ENCODE data around the gene SAMD4A.

Gene SAMD4A

GRCh38 chr14:54633076-54633475 lies 66.1 kb downstream of the SAMD4A start:
- DNase-seq = no peak

- DNase-seq = no peak
Observed at GRCh38 chr14:54637270-54638134, 70.6 kb downstream of the SAMD4A start.

GRCh38 chr14:54638135-54638446 lies 71.2 kb downstream of the SAMD4A start:
- DNase-seq = no peak

- DNase-seq = no peak
Observed at GRCh38 chr14:54639611-54640010, 72.7 kb downstream of the SAMD4A start.

GRCh38 chr14:54640506-54640905 lies 73.6 kb downstream of the SAMD4A start:
- no peak for DNase-seq

GRCh38 chr14:54642121-54642520 lies 75.2 kb downstream of the SAMD4A start:
- no peak for DNase-seq

GRCh38 chr14:54642801-54643695 lies 76.1 kb downstream of the SAMD4A start:
- DNase-seq = no peak

GRCh38 chr14:54643696-54644176 lies 76.8 kb downstream of the SAMD4A start:
- no peak for DNase-seq

- no peak for DNase-seq
Observed at GRCh38 chr14:54645639-54646038, 78.7 kb downstream of the SAMD4A start.

GRCh38 chr14:54646626-54647025 lies 79.7 kb downstream of the SAMD4A start:
- no peak for DNase-seq

- no peak for DNase-seq
Observed at GRCh38 chr14:54647378-54647777, 80.5 kb downstream of the SAMD4A start.

GRCh38 chr14:54649056-54649455 lies 82.1 kb downstream of the SAMD4A start:
- DNase-seq = no peak

GRCh38 chr14:54650331-54650958 lies 83.5 kb downstream of the SAMD4A start:
- no peak for DNase-seq

- no peak for DNase-seq
Observed at GRCh38 chr14:54650959-54651351, 84.0 kb downstream of the SAMD4A start.

GRCh38 chr14:54651649-54652048 lies 84.7 kb downstream of the SAMD4A start:
- no peak for DNase-seq

- DNase-seq = peak; percentile 84
Observed at GRCh38 chr14:54652188-54652587, 85.3 kb downstream of the SAMD4A start.

GRCh38 chr14:54652605-54653052 lies 85.7 kb downstream of the SAMD4A start:
- peak; percentile 63 for DNase-seq

GRCh38 chr14:54653712-54654469 lies 87.0 kb downstream of the SAMD4A start:
- DNase-seq = no peak

GRCh38 chr14:54654605-54655004 lies 87.7 kb downstream of the SAMD4A start:
- no peak for DNase-seq

GRCh38 chr14:54658836-54659235 lies 91.9 kb downstream of the SAMD4A start:
- DNase-seq = no peak

GRCh38 chr14:54659365-54659764 lies 92.4 kb downstream of the SAMD4A start:
- DNase-seq = no peak

GRCh38 chr14:54660604-54661111 lies 93.7 kb downstream of the SAMD4A start:
- DNase-seq = no peak
